Skeletal muscle tissue (tissue), 4 donors: Measurements from ENCODE around the gene CCSER1. TPM values are rescaled to one million over a fixed set of nuclear protein-coding genes. Genes with fewer than 3 reads are reported as not detected.

Experiments
- H3K27ac ChIP-seq: one replicate; pipeline ENCODE4 v1.7.0; 2013; ENCODE audit warnings: mild to moderate bottlenecking, low read depth, low read length, inconsistent platforms
- H3K27me3 ChIP-seq, 3 donors: one replicate each; pipeline ENCODE4 v1.7.0; 2013; ENCODE audit warnings: low read length in 3 of 3; ENCODE audit not compliant: control insufficient read depth in 3 of 3, insufficient read depth in 3 of 3
- H3K36me3 ChIP-seq, 3 donors: one replicate each; pipeline ENCODE4 v1.7.0; 2013; ENCODE audit warnings: low read length in 3 of 3; ENCODE audit not compliant: control insufficient read depth in 3 of 3, insufficient read depth in 3 of 3
- H3K4me1 ChIP-seq, 3 donors: one replicate each; pipeline ENCODE4 v1.7.0; 2013; ENCODE audit warnings: low read length in 3 of 3, mild to moderate bottlenecking in 3 of 3; ENCODE audit not compliant: control insufficient read depth in 3 of 3, insufficient read depth in 3 of 3
- H3K4me3 ChIP-seq, 3 donors: one replicate each; pipeline ENCODE4 v1.7.0; 2013; ENCODE audit warnings: low read length in 3 of 3
- H3K9ac ChIP-seq, 3 donors: one replicate each; pipeline ENCODE4 v1.7.0; 2013; ENCODE audit warnings: low read length in 3 of 3, mild to moderate bottlenecking in 3 of 3, moderate library complexity in 2 of 3, low read depth in 1 of 3
- H3K9me3 ChIP-seq, 3 donors: one replicate each; pipeline ENCODE4 v1.7.0; 2013; ENCODE audit warnings: low read length in 3 of 3; ENCODE audit not compliant: control insufficient read depth in 3 of 3
- total RNA-seq: library from RNA; depleted of rRNA; stranded (reverse); fragments of >200 nt; gene quantifications from one replicate; pipeline ENCODE4 v1.2.3, GENCODE V29; 2014
- donor health status: Osteomylitis.

Gene CCSER1
- total RNA-seq, 1 donor from 2014 or later: 1.0 TPM

- H3K27me3 ChIP-seq: no peaks in the 10 kb centered on the region
- no peaks in the 10 kb centered on the region for H3K36me3 ChIP-seq
- H3K9ac ChIP-seq: no peak overlapping the region
- no peak overlapping the region for H3K27ac ChIP-seq
- H3K9me3 ChIP-seq: no peaks in the 10 kb centered on the region
- no peaks in the 10 kb centered on the region for H3K4me1 ChIP-seq
- H3K4me3 ChIP-seq: no peak overlapping the region
These were observed 59.0 kb downstream of the CCSER1 start for GRCh38 chr4:90186229-90186628.

- H3K4me3 ChIP-seq: no peak overlapping the region
- no peaks in the 10 kb centered on the region for H3K4me1 ChIP-seq
- no peak overlapping the region for H3K27ac ChIP-seq
- H3K27me3 ChIP-seq: no peaks in the 10 kb centered on the region
- H3K9me3 ChIP-seq: no peaks in the 10 kb centered on the region
- no peak overlapping the region for H3K9ac ChIP-seq
- no peaks in the 10 kb centered on the region for H3K36me3 ChIP-seq
These were observed 60.1 kb downstream of the CCSER1 start for GRCh38 chr4:90187148-90187884.

- H3K27ac ChIP-seq: no peak overlapping the region
- H3K27me3 ChIP-seq: no peaks in the 10 kb centered on the region
- no peaks in the 10 kb centered on the region for H3K4me1 ChIP-seq
- no peaks in the 10 kb centered on the region for H3K9me3 ChIP-seq
- no peak overlapping the region for H3K4me3 ChIP-seq
- no peak overlapping the region for H3K9ac ChIP-seq
- H3K36me3 ChIP-seq: no peaks in the 10 kb centered on the region
These were observed 62.0 kb downstream of the CCSER1 start for GRCh38 chr4:90189178-90189577.

GRCh38 chr4:90189946-90190345, 62.8 kb downstream of the CCSER1 start:
- Histone ChIP-seq H3K27ac (no peak overlapping the region), H3K9me3 (no peaks in the 10 kb centered on the region), H3K9ac (no peak overlapping the region), H3K27me3 (no peaks in the 10 kb centered on the region), H3K36me3 (no peaks in the 10 kb centered on the region), H3K4me1 (no peaks in the 10 kb centered on the region), H3K4me3 (no peak overlapping the region)

- Histone ChIP-seq H3K27ac (no peak overlapping the region), H3K4me3 (no peak overlapping the region)
These were observed 63.3 kb downstream of the CCSER1 start for GRCh38 chr4:90190525-90190924.

GRCh38 chr4:90198086-90198847, 71.1 kb downstream of the CCSER1 start:
- no peaks in the 10 kb centered on the region for H3K4me1 ChIP-seq

More at GRCh38 chr4:90190525-90190924, 63.3 kb downstream of the CCSER1 start:
- no peaks in the 10 kb centered on the region for H3K9me3 ChIP-seq
- no peak overlapping the region for H3K9ac ChIP-seq
- no peaks in the 10 kb centered on the region for H3K36me3 ChIP-seq
- H3K27me3 ChIP-seq: no peaks in the 10 kb centered on the region
- no peaks in the 10 kb centered on the region for H3K4me1 ChIP-seq

GRCh38 chr4:90207887-90208454, 80.8 kb downstream of the CCSER1 start:
- H3K9me3 ChIP-seq: no peaks in the 10 kb centered on the region
- no peak overlapping the region for H3K9ac ChIP-seq
- no peaks in the 10 kb centered on the region for H3K36me3 ChIP-seq
- no peak overlapping the region for H3K27ac ChIP-seq
- no peaks in the 10 kb centered on the region for H3K27me3 ChIP-seq
- H3K4me3 ChIP-seq: no peak overlapping the region
- H3K4me1 ChIP-seq: no peaks in the 10 kb centered on the region

More at GRCh38 chr4:90198086-90198847, 71.1 kb downstream of the CCSER1 start:
- H3K9ac ChIP-seq: no peak overlapping the region
- no peaks in the 10 kb centered on the region for H3K9me3 ChIP-seq
- no peaks in the 10 kb centered on the region for H3K27me3 ChIP-seq
- H3K36me3 ChIP-seq: no peaks in the 10 kb centered on the region
- H3K4me3 ChIP-seq: no peak overlapping the region
- H3K27ac ChIP-seq: no peak overlapping the region

GRCh38 chr4:90209922-90210321, 82.7 kb downstream of the CCSER1 start:
- Histone ChIP-seq H3K36me3 (no peaks in the 10 kb centered on the region), H3K27ac (no peak overlapping the region), H3K4me1 (no peaks in the 10 kb centered on the region), H3K27me3 (no peaks in the 10 kb centered on the region), H3K9me3 (no peaks in the 10 kb centered on the region), H3K4me3 (no peak overlapping the region), H3K9ac (no peak overlapping the region)

GRCh38 chr4:90211174-90211573, 84.0 kb downstream of the CCSER1 start:
- H3K4me1 ChIP-seq: no peaks in the 10 kb centered on the region
- no peaks in the 10 kb centered on the region for H3K9me3 ChIP-seq
- H3K36me3 ChIP-seq: no peaks in the 10 kb centered on the region
- H3K27ac ChIP-seq: no peak overlapping the region
- H3K9ac ChIP-seq: no peak overlapping the region
- no peaks in the 10 kb centered on the region for H3K27me3 ChIP-seq
- H3K4me3 ChIP-seq: no peak overlapping the region

- H3K27ac ChIP-seq: no peak overlapping the region
- H3K4me3 ChIP-seq: no peak overlapping the region
- no peaks in the 10 kb centered on the region for H3K4me1 ChIP-seq
- no peaks in the 10 kb centered on the region for H3K27me3 ChIP-seq
- H3K9me3 ChIP-seq: no peaks in the 10 kb centered on the region
- no peak overlapping the region for H3K9ac ChIP-seq
- H3K36me3 ChIP-seq: no peaks in the 10 kb centered on the region
These were observed 88.1 kb downstream of the CCSER1 start for GRCh38 chr4:90215286-90215685.
